HEK293T (cell line): ENCODE data around the gene TSPAN4.

ENCODE experiments used
- CTCF ChIA-PET: fragments of 350-600 bp; formaldehyde crosslinking; extraction: SDS; loops from one replicate; lab custom pipeline; 2021; ENCODE audit warnings: antibody characterized with exemption, inconsistent platforms; lab: Yijun Ruan, JAX
- POLR2A ChIA-PET: fragments of 350-600 bp; formaldehyde crosslinking; extraction: SDS; loops from one replicate; lab custom pipeline; 2020; ENCODE audit warnings: antibody characterized with exemption, inconsistent platforms; lab: Yijun Ruan, JAX
- DNase-seq: peaks from one replicate; pipeline ENCODE4 v3.0.0; 2012; ENCODE audit warnings: mixed read lengths; ENCODE audit errors: extremely low spot score
- ARNT ChIP-seq: fragments of 450-650 bp; IDR thresholded peaks from 2 replicates; pipeline ENCODE4 v1.6.1; 2017; ENCODE audit warnings: mild to moderate bottlenecking
- BHLHE40 ChIP-seq: fragments of 450-650 bp; IDR thresholded peaks from 2 replicates; pipeline ENCODE4 v1.6.1; 2016; ENCODE audit warnings: mild to moderate bottlenecking, moderate library complexity, borderline replicate concordance
- CTBP1 ChIP-seq: fragments of 450-650 bp; IDR thresholded peaks from 2 replicates; pipeline ENCODE4 v1.6.1; 2016; ENCODE audit warnings: borderline replicate concordance
- ELF4 ChIP-seq: fragments of 450-650 bp; IDR thresholded peaks from 2 replicates; pipeline ENCODE4 v1.6.1; 2017; ENCODE audit warnings: antibody characterized with exemption
- FOXA1 ChIP-seq: fragments of 450-650 bp; IDR thresholded peaks from 2 replicates; pipeline ENCODE4 v1.6.1; 2016; ENCODE audit warnings: mild to moderate bottlenecking
- FOXK2 ChIP-seq: fragments of 450-650 bp; IDR thresholded peaks from 2 replicates; pipeline ENCODE4 v1.6.1; 2016; ENCODE audit warnings: mild to moderate bottlenecking
- FOXM1 ChIP-seq: fragments of 450-650 bp; IDR thresholded peaks from 2 replicates; pipeline ENCODE4 v1.6.1; 2017; ENCODE audit warnings: mild to moderate bottlenecking, borderline replicate concordance
- HDGF ChIP-seq: fragments of 450-650 bp; IDR thresholded peaks from 2 replicates; pipeline ENCODE4 v1.6.1; 2017; ENCODE audit warnings: antibody characterized with exemption, borderline replicate concordance
- L3MBTL2 ChIP-seq: fragments of 450-650 bp; conservative IDR thresholded peaks from 2 replicates; pipeline ENCODE4 v1.6.1; 2016; ENCODE audit warnings: mild to moderate bottlenecking
- LEF1 ChIP-seq: fragments of 450-650 bp; IDR thresholded peaks from 2 replicates; pipeline ENCODE4 v1.6.1; 2017; ENCODE audit warnings: mild to moderate bottlenecking, borderline replicate concordance
- NFRKB ChIP-seq: fragments of 450-650 bp; IDR thresholded peaks from 2 replicates; pipeline ENCODE4 v1.6.1; 2016; ENCODE audit warnings: mild to moderate bottlenecking, moderate library complexity
- PKNOX1 ChIP-seq: fragments of 450-650 bp; IDR thresholded peaks from 2 replicates; pipeline ENCODE4 v1.6.1; 2016
- SP1 ChIP-seq: fragments of 450-650 bp; IDR thresholded peaks from 2 replicates; pipeline ENCODE4 v1.6.1; 2017
- SUZ12 ChIP-seq: fragments of 450-650 bp; IDR thresholded peaks from 2 replicates; pipeline ENCODE4 v1.6.1; 2016; ENCODE audit warnings: mild to moderate bottlenecking
- TARDBP ChIP-seq: fragments of 450-650 bp; IDR thresholded peaks from 2 replicates; pipeline ENCODE4 v1.6.1; 2016
- ZNF384 ChIP-seq: fragments of 450-650 bp; IDR thresholded peaks from 2 replicates; pipeline ENCODE4 v1.6.1; 2016

TSPAN4 gene

GRCh38 chr11:895331-896110 is 52.9 kb downstream of the TSPAN4 start:
- TF ChIP-seq BHLHE40 (no peak), FOXM1 (no peak), ELF4 (no peak), ARNT (no peak), FOXA1 (no peak), PKNOX1 (no peak), CTBP1 (no peak), SP1 (no peak), FOXK2 (no peak), LEF1 (no peak), TARDBP (no peak), L3MBTL2 (no peak), HDGF (no peak), ZNF384 (no peak)
- DNase-seq: no peak
- ChIA-PET CTCF (no interaction called here), POLR2A (interaction anchor here (0.8 kb wide), 1 partner anchor 76 kb away, joined by 3 read pairs; the partner anchor contains the start of gene PNPLA2)

GRCh38 chr11:897253-898142 is 54.8 kb downstream of the TSPAN4 start:
- POLR2A ChIA-PET: interaction anchor here (0.7 to 1.4 kb wide), 2 partner anchors 13 to 88 kb away, joined by 3 to 7 read pairs; partner anchors contain the start of gene CHID1

GRCh38 chr11:898143-898511 is 55.5 kb downstream of the TSPAN4 start:
- peak; percentile 51 for DNase-seq

More at GRCh38 chr11:897253-898142, 54.8 kb downstream of the TSPAN4 start:
- CTCF ChIA-PET: interaction anchor here (1.0 to 1.1 kb wide), 2 partner anchors 14 to 54 kb away, joined by 3 read pairs; no protein-coding TSS in a partner anchor
- TF ChIP-seq ZNF384 (no peak), FOXM1 (no peak), CTBP1 (no peak), HDGF (no peak), SUZ12 (no peak), NFRKB (no peak), BHLHE40 (no peak), PKNOX1 (no peak), ARNT (no peak), FOXK2 (no peak), TARDBP (no peak), LEF1 (no peak), L3MBTL2 (no peak), SP1 (no peak), FOXA1 (no peak), ELF4 (no peak)
- DNase-seq: no peak

GRCh38 chr11:898540-899190 is 56.0 kb downstream of the TSPAN4 start:
- DNase-seq: no peak
- no peak for TF ChIP-seq SUZ12
- no peak for TF ChIP-seq PKNOX1
- no peak for TF ChIP-seq LEF1
- TF ChIP-seq HDGF: no peak
- no peak for TF ChIP-seq CTBP1
- no peak for TF ChIP-seq ARNT
- TF ChIP-seq TARDBP: no peak
- TF ChIP-seq FOXK2: no peak
- TF ChIP-seq SP1: no peak
- TF ChIP-seq NFRKB: no peak
- no peak for TF ChIP-seq FOXA1
- no peak for TF ChIP-seq L3MBTL2
- no peak for TF ChIP-seq ELF4
- ChIA-PET CTCF (interaction anchor here (1.0 to 1.1 kb wide), 2 partner anchors 13 to 55 kb away, joined by 3 read pairs; no protein-coding TSS in a partner anchor), POLR2A (interaction anchor here (1.4 kb wide), 1 partner anchor 12 kb away, joined by 7 read pairs; the partner anchor contains the start of gene CHID1)

More at GRCh38 chr11:898143-898511, 55.5 kb downstream of the TSPAN4 start:
- ChIA-PET CTCF (interaction anchor here (1.0 to 1.1 kb wide), 2 partner anchors 14 to 55 kb away, joined by 3 read pairs; no protein-coding TSS in a partner anchor), POLR2A (interaction anchor here (0.7 to 1.4 kb wide), 2 partner anchors 12 to 89 kb away, joined by 3 to 7 read pairs; partner anchors contain the start of gene CHID1)
- TF ChIP-seq CTBP1 (no peak), L3MBTL2 (no peak), BHLHE40 (no peak), NFRKB (no peak), SP1 (no peak), ELF4 (no peak)

DNA sequence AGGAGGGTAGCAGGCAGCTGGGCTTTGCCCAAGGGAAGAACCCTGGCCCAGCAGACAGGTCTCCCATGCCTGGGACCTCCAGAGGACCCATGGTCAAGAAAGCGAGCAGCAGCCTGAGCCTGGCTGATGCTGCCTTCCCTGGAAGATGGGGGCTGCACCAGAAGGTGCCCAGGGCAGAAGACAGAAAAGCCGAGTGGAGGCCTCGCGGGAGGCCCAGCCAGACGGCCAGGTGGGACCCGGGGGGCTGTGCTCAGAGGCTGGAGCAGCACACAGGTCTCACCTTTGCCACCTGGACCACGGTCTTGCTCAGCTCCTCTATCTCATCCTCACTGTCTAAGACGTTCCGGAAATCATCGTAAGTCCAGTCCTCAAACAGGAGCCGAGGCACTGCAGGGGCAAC is 57.1 kb downstream of the TSPAN4 start:
- CTCF ChIA-PET: no interaction called here
- TF ChIP-seq ARNT (no peak), FOXK2 (no peak), FOXM1 (no peak), CTBP1 (no peak), BHLHE40 (no peak), SP1 (no peak), L3MBTL2 (no peak), NFRKB (no peak), LEF1 (no peak), PKNOX1 (no peak), FOXA1 (no peak), SUZ12 (no peak)
- no peak for DNase-seq
- POLR2A ChIA-PET: no interaction called here
